ENCODE data around the gene RAI1.

GRCh38 chr17:17666111-17666714 is 15.0 kb upstream of the RAI1 start:
- TF ChIP-seq, protein P1, sequence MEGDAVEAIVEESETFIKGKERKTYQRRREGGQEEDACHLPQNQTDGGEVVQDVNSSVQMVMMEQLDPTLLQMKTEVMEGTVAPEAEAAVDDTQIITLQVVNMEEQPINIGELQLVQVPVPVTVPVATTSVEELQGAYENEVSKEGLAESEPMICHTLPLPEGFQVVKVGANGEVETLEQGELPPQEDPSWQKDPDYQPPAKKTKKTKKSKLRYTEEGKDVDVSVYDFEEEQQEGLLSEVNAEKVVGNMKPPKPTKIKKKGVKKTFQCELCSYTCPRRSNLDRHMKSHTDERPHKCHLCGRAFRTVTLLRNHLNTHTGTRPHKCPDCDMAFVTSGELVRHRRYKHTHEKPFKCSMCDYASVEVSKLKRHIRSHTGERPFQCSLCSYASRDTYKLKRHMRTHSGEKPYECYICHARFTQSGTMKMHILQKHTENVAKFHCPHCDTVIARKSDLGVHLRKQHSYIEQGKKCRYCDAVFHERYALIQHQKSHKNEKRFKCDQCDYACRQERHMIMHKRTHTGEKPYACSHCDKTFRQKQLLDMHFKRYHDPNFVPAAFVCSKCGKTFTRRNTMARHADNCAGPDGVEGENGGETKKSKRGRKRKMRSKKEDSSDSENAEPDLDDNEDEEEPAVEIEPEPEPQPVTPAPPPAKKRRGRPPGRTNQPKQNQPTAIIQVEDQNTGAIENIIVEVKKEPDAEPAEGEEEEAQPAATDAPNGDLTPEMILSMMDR (IDR thresholded peaks at IDR 0.05): no peak
- TF ChIP-seq EP300 (IDR thresholded peaks at IDR 0.05): no peak
- no peak for TF ChIP-seq POLR2A (IDR thresholded peaks at IDR 0.05)
- TF ChIP-seq POLR2AphosphoS5 (IDR thresholded peaks at IDR 0.05): no peak

All from suprapubic skin (tissue), 4 donors.